HepG2 (cell line): ENCODE data around the gene CCDC66. TPM values are rescaled to one million over a fixed set of nuclear protein-coding genes. Genes with fewer than 3 reads are reported as not detected.

Source experiments
- AGO1 ChIP-seq: fragments of 200-400 bp; formaldehyde crosslinking; IDR thresholded peaks from 2 replicates; pipeline ENCODE4 v1.6.1; 2017; ENCODE audit warnings: mild to moderate bottlenecking, low read depth, low read length, moderate library complexity; ENCODE audit not compliant: poor library complexity, severe bottlenecking
- CENPT ChIP-seq: sonication (generic); formaldehyde crosslinking; IDR thresholded peaks from 2 replicates; pipeline ENCODE4 v1.8.0; 2022; ENCODE audit warnings: low read depth, mild to moderate bottlenecking, moderate library complexity, missing genetic modification reagents
- HNF4A ChIP-seq: sonication (generic); formaldehyde crosslinking; IDR thresholded peaks from 2 replicates; pipeline ENCODE4 v1.4.0; 2020; ENCODE audit warnings: missing genetic modification reagents
- IRF2 ChIP-seq: IDR thresholded peaks from 2 replicates; pipeline ENCODE4 v1.6.1; 2018; ENCODE audit warnings: missing genetic modification reagents, missing compliant biosample characterization
- LBX2 ChIP-seq: sonication (generic); formaldehyde crosslinking; IDR thresholded peaks from 2 replicates; pipeline ENCODE4 v1.5.0; 2020; ENCODE audit warnings: missing genetic modification reagents, mild to moderate bottlenecking, borderline replicate concordance
- MAF1 ChIP-seq: sonication (generic); formaldehyde crosslinking; IDR thresholded peaks from 2 replicates; pipeline ENCODE4 v1.5.0; 2020; ENCODE audit warnings: missing genetic modification reagents, borderline replicate concordance
- MAFF ChIP-seq: IDR thresholded peaks from 2 replicates; pipeline ENCODE4 v1.6.1; 2011; ENCODE audit warnings: low read depth, low read length, improper control_type of control experiment
- NCOA2 ChIP-seq: sonication (generic); formaldehyde crosslinking; IDR thresholded peaks from 2 replicates; pipeline ENCODE4 v1.8.0; 2022; ENCODE audit warnings: inconsistent platforms
- REPIN1 ChIP-seq: sonication (generic); formaldehyde crosslinking; IDR thresholded peaks from 2 replicates; pipeline ENCODE4 v1.8.0; 2022; ENCODE audit warnings: missing genetic modification reagents, low read depth, mild to moderate bottlenecking, borderline replicate concordance
- SETDB1 ChIP-seq: sonication (generic); formaldehyde crosslinking; IDR thresholded peaks from 2 replicates; pipeline ENCODE4 v1.5.1; 2020; ENCODE audit warnings: missing genetic modification reagents, mild to moderate bottlenecking, borderline replicate concordance
- SIX4 ChIP-seq: sonication (generic); formaldehyde crosslinking; IDR thresholded peaks from 2 replicates; pipeline ENCODE4 v1.4.0; 2020; ENCODE audit warnings: missing genetic modification reagents
- SUZ12 ChIP-seq: fragments of 150-350 bp; IDR thresholded peaks from 2 replicates; pipeline ENCODE4 v1.6.1; 2014; ENCODE audit warnings: low read depth, low read length
- SYNCRIP ChIP-seq: fragments of 200-400 bp; formaldehyde crosslinking; IDR thresholded peaks from 2 replicates; pipeline ENCODE4 v1.6.1; 2018; ENCODE audit warnings: mild to moderate bottlenecking, low read depth, low read length; ENCODE audit not compliant: insufficient read depth
- TAF1 ChIP-seq: sonication (generic); formaldehyde crosslinking; IDR thresholded peaks from 2 replicates; pipeline ENCODE4 v1.4.0; 2020; ENCODE audit warnings: missing genetic modification reagents
- ZFP62 ChIP-seq: sonication (generic); formaldehyde crosslinking; IDR thresholded peaks from 2 replicates; pipeline ENCODE4 v1.4.0; 2020; ENCODE audit warnings: missing genetic modification reagents
- ZNF326 ChIP-seq: sonication (generic); formaldehyde crosslinking; IDR thresholded peaks from 2 replicates; pipeline ENCODE4 v1.4.0; 2020; ENCODE audit warnings: missing genetic modification reagents, borderline replicate concordance
- ZNF383 ChIP-seq: sonication (generic); formaldehyde crosslinking; IDR thresholded peaks from 2 replicates; pipeline ENCODE4 v1.4.0; 2020; ENCODE audit warnings: missing genetic modification reagents, mild to moderate bottlenecking, borderline replicate concordance
- ZNF446 ChIP-seq: sonication (generic); formaldehyde crosslinking; IDR thresholded peaks from 2 replicates; pipeline ENCODE4 v1.5.0; 2020; ENCODE audit warnings: mild to moderate bottlenecking, missing genetic modification reagents
- ZNF513 ChIP-seq: sonication (generic); formaldehyde crosslinking; conservative IDR thresholded peaks from 2 replicates; pipeline ENCODE4 v1.5.0; 2020; ENCODE audit warnings: missing genetic modification reagents
- ZNF546 ChIP-seq: sonication (generic); formaldehyde crosslinking; conservative IDR thresholded peaks from 2 replicates; pipeline ENCODE4 v1.8.1; 2023; ENCODE audit warnings: mild to moderate bottlenecking, missing genetic modification reagents
- ZSCAN29 ChIP-seq: sonication (generic); formaldehyde crosslinking; conservative IDR thresholded peaks from 2 replicates; pipeline ENCODE4 v1.4.0; 2020; ENCODE audit warnings: mild to moderate bottlenecking, missing genetic modification reagents
- polyA plus RNA-seq, 8 experiments: library from polyadenylated mRNA; depleted of rRNA in 3 of 8; stranded (reverse) in 7 of 8; unstranded in 1 of 8; fragments of >200 nt; fragmentation: Illumina TruSeq in 4 of 8; extraction: Trizol in 4 of 8; gene quantifications; 2 replicates each; pipeline versions ENCODE4 v1.2.1 to v1.2.3, GENCODE V29; 2011 to 2016; ENCODE audit warnings: low read depth in 4 of 8, missing spikeins in 1 of 8, mixed read lengths in 1 of 8; ENCODE audit not compliant: insufficient read depth in 1 of 8
- total RNA-seq, 5 experiments: library from RNA; depleted of rRNA; stranded (reverse); fragments of >200 nt; fragmentation: Illumina TruSeq; extraction: Trizol; gene quantifications; 2 replicates each; pipeline ENCODE4 v1.2.3, GENCODE V29; 2016; ENCODE audit warnings: low read depth in 1 of 5
- TF ChIP-seq, protein P1 (sequence below): sonication (generic); formaldehyde crosslinking; IDR thresholded peaks from 2 replicates; pipeline ENCODE4 v1.8.0; 2022; ENCODE audit warnings: mild to moderate bottlenecking, missing genetic modification reagents, moderate library complexity
- TF ChIP-seq, protein P2 (sequence below): sonication (generic); formaldehyde crosslinking; IDR thresholded peaks from 2 replicates; pipeline ENCODE4 v1.4.0; 2020; ENCODE audit warnings: mild to moderate bottlenecking, missing genetic modification reagents

CCDC66 gene
- total and polyA plus RNA-seq, 2 of the 13 experiments (the other 11 are each of a cell fraction or from before 2014, with no cell fraction given), result 8.4 to 19.9 TPM

DNA sequence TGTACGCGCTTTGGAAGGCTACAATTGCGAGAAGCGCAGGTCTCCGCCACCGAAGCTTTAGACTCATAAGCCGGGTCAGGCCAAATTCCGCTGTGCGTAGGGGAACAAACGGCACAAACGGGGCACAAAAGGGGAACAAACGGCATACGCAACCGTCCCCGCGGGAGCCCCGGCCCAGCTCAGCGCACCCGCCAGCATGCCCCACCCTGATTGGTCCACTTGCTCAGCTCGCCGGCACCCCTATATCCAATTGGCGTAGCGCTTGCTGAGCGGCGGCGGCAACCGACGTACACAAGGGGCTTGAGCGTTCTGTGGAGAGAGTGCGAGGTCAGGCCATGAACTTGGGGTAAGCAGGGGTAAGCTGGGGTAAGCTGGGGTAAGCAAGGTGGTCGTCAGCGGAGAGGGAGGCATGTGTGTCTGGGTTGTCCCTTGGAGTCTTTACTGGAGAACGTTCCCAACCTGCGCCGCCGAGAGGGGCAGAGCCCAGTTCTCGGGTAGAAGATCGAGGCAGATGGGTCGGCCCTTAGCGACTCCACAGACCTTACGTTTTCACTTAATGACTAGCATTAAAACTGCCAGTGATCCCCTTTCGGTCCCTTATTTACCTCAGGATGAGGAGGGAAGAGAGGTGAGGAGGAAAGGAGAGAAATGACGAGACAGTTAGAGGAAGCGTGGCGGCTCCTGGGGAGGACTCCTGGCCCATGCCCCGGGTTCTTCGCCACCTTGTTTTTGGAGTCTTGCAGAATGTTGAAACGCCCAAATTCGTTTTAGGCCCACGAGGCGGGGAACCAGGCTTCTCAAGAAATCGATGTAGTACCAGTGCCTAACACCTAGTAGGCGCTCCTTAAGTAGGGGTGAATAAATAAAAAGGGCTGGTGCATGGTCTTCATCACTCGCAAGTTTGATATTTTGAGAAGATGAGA is at the start of gene CCDC66 (continued):
- TF ChIP-seq IRF2 (CRISPR knock-in tag) (peak; percentile 68; the same call in 1 of the 2 replicates), REPIN1 (CRISPR knock-in tag) (0 out of 2 replicates have a peak, but pooled peaks have one; percentile 69), NCOA2 (peak; percentile 54; the same call in 1 of the 2 replicates), SETDB1 (CRISPR knock-in tag) (no peak), MAF1 (CRISPR knock-in tag) (no peak), SYNCRIP (no peak), SIX4 (no peak), ZNF446 (CRISPR knock-in tag) (no peak), ZNF326 (CRISPR knock-in tag) (no peak), ZNF513 (CRISPR knock-in tag) (no peak), CENPT (no peak), AGO1 (no peak), SUZ12 (no peak), ZFP62 (CRISPR knock-in tag) (no peak), ZNF546 (CRISPR knock-in tag) (no peak), ZNF383 (CRISPR knock-in tag) (0 out of 2 replicates have a peak, but pooled peaks have one; percentile 45), ZSCAN29 (0 out of 2 replicates have a peak, but pooled peaks have one; percentile 64), TAF1 (CRISPR knock-in tag) (peak; percentile 66; the same call in 1 of the 2 replicates), MAFF (no peak), LBX2 (CRISPR knock-in tag) (no peak), HNF4A (CRISPR knock-in tag) (no peak)
- TF ChIP-seq, protein P1, sequence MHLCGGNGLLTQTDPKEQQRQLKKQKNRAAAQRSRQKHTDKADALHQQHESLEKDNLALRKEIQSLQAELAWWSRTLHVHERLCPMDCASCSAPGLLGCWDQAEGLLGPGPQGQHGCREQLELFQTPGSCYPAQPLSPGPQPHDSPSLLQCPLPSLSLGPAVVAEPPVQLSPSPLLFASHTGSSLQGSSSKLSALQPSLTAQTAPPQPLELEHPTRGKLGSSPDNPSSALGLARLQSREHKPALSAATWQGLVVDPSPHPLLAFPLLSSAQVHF (CRISPR knock-in tag), result peak; percentile 62; the same call in 1 of the 2 replicates
- TF ChIP-seq, protein P2, sequence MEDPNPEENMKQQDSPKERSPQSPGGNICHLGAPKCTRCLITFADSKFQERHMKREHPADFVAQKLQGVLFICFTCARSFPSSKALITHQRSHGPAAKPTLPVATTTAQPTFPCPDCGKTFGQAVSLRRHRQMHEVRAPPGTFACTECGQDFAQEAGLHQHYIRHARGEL (CRISPR knock-in tag), result no peak
